Psoas muscle (tissue), 8 donors: ENCODE data around the gene DLX4. TPM values are rescaled to one million over a fixed set of nuclear protein-coding genes. Genes with fewer than 3 reads are reported as not detected.

Experiments
- ATAC-seq, 4 donors: fragments of 200-7000 bp; cut with Tn5 transposase; one replicate each; pipeline ENCODE4 v1.9.1; 2020; ENCODE audit warnings: moderate library complexity in 3 of 4, mild to moderate bottlenecking in 2 of 4
- DNase-seq, 2 donors: peaks; one replicate each; pipeline ENCODE4 v3.0.0-alpha.2; 2020
- H3K27ac ChIP-seq: fragments of 200-600 bp; one replicate; pipeline ENCODE4 v1.8.0; 2022
- H3K27me3 ChIP-seq, 3 donors: fragments of 200-600 bp in 1 of 3; one replicate each; pipeline versions ENCODE4 v1.6.1 to v1.8.0; 2013 to 2022; ENCODE audit warnings: low read length in 2 of 3, mild to moderate bottlenecking in 2 of 3, moderate library complexity in 1 of 3; ENCODE audit not compliant: insufficient read depth in 3 of 3
- H3K36me3 ChIP-seq, 2 donors: fragments of 200-600 bp in 1 of 2; one replicate each; pipeline versions ENCODE4 v1.6.1 to v1.8.0; 2013 to 2022; ENCODE audit warnings: low read depth in 1 of 2, mild to moderate bottlenecking in 1 of 2, moderate library complexity in 1 of 2; ENCODE audit not compliant: insufficient read depth in 1 of 2
- H3K4me1 ChIP-seq: fragments of 200-600 bp; one replicate; pipeline ENCODE4 v1.8.0; 2022
- H3K4me3 ChIP-seq: fragments of 200-600 bp; one replicate; pipeline ENCODE4 v1.8.0; 2022; ENCODE audit warnings: mild to moderate bottlenecking
- H3K9me3 ChIP-seq: fragments of 200-600 bp; one replicate; pipeline ENCODE4 v1.8.0; 2022
- CTCF ChIP-seq: fragments of 200-600 bp; IDR thresholded peaks from one replicate; pipeline ENCODE4 v1.8.0; 2022; ENCODE audit warnings: antibody characterized with exemption
- WGBS, 3 donors: extraction: QIAGEN DNeasy Blood & Tissue Kit; methylation state at CpG; one replicate each; pipeline versions ENCODE4 v1.1.6 to v1.1.7; 2013; 5-methylcytosine and 5-hydroxymethylcytosine counted together
- intact Hi-C, 2 donors: fragments of 100-400 bp; cut with DNase I; formaldehyde crosslinking; loops; one replicate each; pipeline versions ENCODE4 v1.11.0 to v1.14.2; 2022
- polyA plus RNA-seq, 3 donors: library from polyadenylated mRNA; stranded (reverse); fragments of 200-250 nt; gene quantifications; one replicate each; pipeline ENCODE4 v1.2.3, GENCODE V29; 2013
- total RNA-seq, 4 donors: library from RNA; stranded (reverse); fragmentation: NEBNext Ultra II Directional in 2 of 4; extraction: Animal tissue kit (Norgen Biotek cat#: 25700) in 2 of 4; gene quantifications; one replicate each; pipeline versions ENCODE4 v1.2.1 to v1.2.4, GENCODE V29; 2021 to 2023
- donor health status: healthy with polysubstance abuse.
- donor health status: DM: no; HTN: no; CAD: no; lungs with moderate emphysema.
- donor health status: Bipolar disorder and iron deficiency.
- donor health status: healthy.
- donor health status: DM: yes; HTN: yes; CAD: no.
- donor health status: DM: no; HTN: no; CAD: no.
- donor health status: DM: no; HTN: no; CAD: no.
- donor health status: DM: yes; HTN: yes; CAD: no.

DLX4 gene
- total and polyA plus RNA-seq, 7 donors = not detected

- ATAC-seq (no peak), DNase-seq (no peak)
- H3K9me3 ChIP-seq = no peaks in the 10 kb centered on the region
- TF ChIP-seq CTCF = no peak
- H3K4me1 ChIP-seq = peaks cover 19% of the 10 kb centered on the region
- H3K27ac ChIP-seq = no peak overlapping the region
- peak overlapping the region; percentile 66 for H3K4me3 ChIP-seq
- 3 to 4% (median 4%) methylated on average over 50 of the region's 50 CpGs for WGBS, 3 donors
- intact Hi-C loops = loop anchor here (5.0 to 10.0 kb wide), 6 partner anchors 112 to 437 kb away; no protein-coding TSS in a partner anchor
- H3K27me3 ChIP-seq = peaks cover 0 to 95% (median 35%) of the 10 kb centered on the region in 3 donors
- H3K36me3 ChIP-seq = no peaks in the 10 kb centered on the region
These were observed 25.4 kb downstream of the DLX4 start for GRCh38 chr17:49994085-49995054.

- ATAC-seq (peak in 3 of 4 donors; percentile 20 to 50 (median 35)), DNase-seq (peak; percentile 56 to 72)
- no peak within 1 kb of the TSS for H3K27ac ChIP-seq
- WGBS, 3 donors = 2 to 4% (median 4%) methylated on average over 24 to 29 of the region's 29 CpGs
- H3K27me3 ChIP-seq = peaks cover 0 to 92% (median 32%) of the 10 kb centered on the region in 3 donors
- peaks cover 19% of the 10 kb centered on the region for H3K4me1 ChIP-seq
- H3K9me3 ChIP-seq = no peaks in the 10 kb centered on the region
- H3K36me3 ChIP-seq = no peaks in the 10 kb centered on the region
- H3K4me3 ChIP-seq = peak within 1 kb of the TSS; percentile 66
- intact Hi-C loops = loop anchor here (5.0 to 10.0 kb wide), 5 partner anchors 113 to 428 kb away; no protein-coding TSS in a partner anchor
- no peak for TF ChIP-seq CTCF
These were observed 26.2 kb downstream of the DLX4 start, which contains the start of gene DLX3 for GRCh38 chr17:49995055-49995738. Gene DLX3, minus strand, starts transcription at chr17:49995224. Its CDS starts 226 bp downstream, at chr17:49994998.

- Histone ChIP-seq H3K4me1 (peaks cover 19% of the 10 kb centered on the region), H3K36me3 (no peaks in the 10 kb centered on the region), H3K27ac (no peak overlapping the region), H3K9me3 (no peaks in the 10 kb centered on the region), H3K4me3 (no peak overlapping the region), H3K27me3 (peaks cover 0 to 92% (median 33%) of the 10 kb centered on the region in 3 donors)
- no peak for TF ChIP-seq CTCF
- DNase-seq = no peak
- WGBS, 3 donors = 35 to 46% (median 40%) methylated on average over 7 of the region's 7 CpGs
- ATAC-seq = no peak
- intact Hi-C loops = loop anchor here (2.0 to 10.0 kb wide), 7 partner anchors 114 to 429 kb away; no protein-coding TSS in a partner anchor
These were observed 27.1 kb downstream of the DLX4 start for GRCh38 chr17:49996121-49996494.

GRCh38 chr17:49996495-49997300, 27.7 kb downstream of the DLX4 start:
- H3K27me3 ChIP-seq = peaks cover 0 to 91% (median 28%) of the 10 kb centered on the region in 3 donors
- peak; percentile 97 for TF ChIP-seq CTCF
- H3K4me3 ChIP-seq = peak overlapping the region; percentile 67
- intact Hi-C loops = loop anchor here (2.0 to 10.0 kb wide), 7 partner anchors 114 to 429 kb away; no protein-coding TSS in a partner anchor
- no peak overlapping the region for H3K27ac ChIP-seq
- peaks cover 19% of the 10 kb centered on the region for H3K4me1 ChIP-seq
- no peaks in the 10 kb centered on the region for H3K9me3 ChIP-seq
- peak; percentile 51 to 78 for DNase-seq
- WGBS, 3 donors = 0 to 1% (median 1%) methylated on average over 56 to 58 of the region's 58 CpGs
- H3K36me3 ChIP-seq = no peaks in the 10 kb centered on the region
- peak; percentile 48 to 78 (median 70) for ATAC-seq
